Endothelial cell of umbilical vein (primary cell): ENCODE data around the gene TNRC6A.

Experiments used
- JUN ChIP-seq: IDR thresholded peaks from 2 replicates; pipeline ENCODE4 v1.6.1; 2011; ENCODE audit warnings: borderline replicate concordance, low read depth; ENCODE audit not compliant: insufficient read length, insufficient read depth
- POLR2AphosphoS5 ChIP-seq: IDR thresholded peaks from 2 replicates; pipeline ENCODE4 v1.6.1; 2012; ENCODE audit warnings: low read depth, mild to moderate bottlenecking, control low read depth, low read length, moderate library complexity; ENCODE audit not compliant: insufficient read depth
- TF ChIP-seq, protein P1 (sequence below), 2 donors: IDR thresholded peaks; 1 replicate in 1 of 2; 2 replicates in 1 of 2; pipeline ENCODE4 v1.5.1; 2011; ENCODE audit warnings: low read length in 2 of 2, mild to moderate bottlenecking in 2 of 2, moderate library complexity in 2 of 2, control low read depth in 1 of 2, inconsistent platforms in 1 of 2, low read depth in 1 of 2; ENCODE audit not compliant: insufficient read depth in 1 of 2; ENCODE audit errors: extremely low read depth in 1 of 2
- TF ChIP-seq, protein P2 (sequence below): IDR thresholded peaks from 2 replicates; pipeline ENCODE4 v1.6.1; 2011; ENCODE audit not compliant: insufficient read depth, insufficient read length

DNA sequence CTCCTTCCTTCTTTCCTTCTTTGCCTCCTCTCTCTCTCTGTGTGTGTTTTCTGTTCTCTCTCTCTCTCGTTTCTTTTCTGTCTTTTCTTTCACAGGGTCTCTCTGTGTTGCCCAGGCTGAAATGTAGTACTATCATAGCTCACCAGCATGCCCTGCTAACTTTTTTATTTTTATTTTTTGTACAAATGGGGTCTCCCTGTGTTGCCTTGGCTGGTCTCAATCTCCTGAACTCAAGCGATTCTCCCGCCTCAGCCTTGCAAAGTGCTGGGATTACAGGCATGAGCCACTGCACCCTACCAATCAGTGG is 117.9 kb downstream of the TNRC6A start:
- TF ChIP-seq, protein P1, sequence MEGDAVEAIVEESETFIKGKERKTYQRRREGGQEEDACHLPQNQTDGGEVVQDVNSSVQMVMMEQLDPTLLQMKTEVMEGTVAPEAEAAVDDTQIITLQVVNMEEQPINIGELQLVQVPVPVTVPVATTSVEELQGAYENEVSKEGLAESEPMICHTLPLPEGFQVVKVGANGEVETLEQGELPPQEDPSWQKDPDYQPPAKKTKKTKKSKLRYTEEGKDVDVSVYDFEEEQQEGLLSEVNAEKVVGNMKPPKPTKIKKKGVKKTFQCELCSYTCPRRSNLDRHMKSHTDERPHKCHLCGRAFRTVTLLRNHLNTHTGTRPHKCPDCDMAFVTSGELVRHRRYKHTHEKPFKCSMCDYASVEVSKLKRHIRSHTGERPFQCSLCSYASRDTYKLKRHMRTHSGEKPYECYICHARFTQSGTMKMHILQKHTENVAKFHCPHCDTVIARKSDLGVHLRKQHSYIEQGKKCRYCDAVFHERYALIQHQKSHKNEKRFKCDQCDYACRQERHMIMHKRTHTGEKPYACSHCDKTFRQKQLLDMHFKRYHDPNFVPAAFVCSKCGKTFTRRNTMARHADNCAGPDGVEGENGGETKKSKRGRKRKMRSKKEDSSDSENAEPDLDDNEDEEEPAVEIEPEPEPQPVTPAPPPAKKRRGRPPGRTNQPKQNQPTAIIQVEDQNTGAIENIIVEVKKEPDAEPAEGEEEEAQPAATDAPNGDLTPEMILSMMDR (IDR thresholded peaks at IDR 0.05; ENCODE audit: extremely low read depth in 1 of 2, insufficient read depth in 1 of 2, low read depth in 1 of 2, low read length in 2 of 2): no peak
- TF ChIP-seq, protein P2, sequence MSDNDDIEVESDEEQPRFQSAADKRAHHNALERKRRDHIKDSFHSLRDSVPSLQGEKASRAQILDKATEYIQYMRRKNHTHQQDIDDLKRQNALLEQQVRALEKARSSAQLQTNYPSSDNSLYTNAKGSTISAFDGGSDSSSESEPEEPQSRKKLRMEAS: no peak
- TF ChIP-seq JUN (no peak), POLR2AphosphoS5 (no peak)
